ENCODE results near the gene ZBTB39.
"Not testable (repeated sequence)": the region's sequence is repeated elsewhere in the genome, so short reads cannot be mapped to it uniquely, and the experiment has no call there.

The ZBTB39 gene

DNA sequence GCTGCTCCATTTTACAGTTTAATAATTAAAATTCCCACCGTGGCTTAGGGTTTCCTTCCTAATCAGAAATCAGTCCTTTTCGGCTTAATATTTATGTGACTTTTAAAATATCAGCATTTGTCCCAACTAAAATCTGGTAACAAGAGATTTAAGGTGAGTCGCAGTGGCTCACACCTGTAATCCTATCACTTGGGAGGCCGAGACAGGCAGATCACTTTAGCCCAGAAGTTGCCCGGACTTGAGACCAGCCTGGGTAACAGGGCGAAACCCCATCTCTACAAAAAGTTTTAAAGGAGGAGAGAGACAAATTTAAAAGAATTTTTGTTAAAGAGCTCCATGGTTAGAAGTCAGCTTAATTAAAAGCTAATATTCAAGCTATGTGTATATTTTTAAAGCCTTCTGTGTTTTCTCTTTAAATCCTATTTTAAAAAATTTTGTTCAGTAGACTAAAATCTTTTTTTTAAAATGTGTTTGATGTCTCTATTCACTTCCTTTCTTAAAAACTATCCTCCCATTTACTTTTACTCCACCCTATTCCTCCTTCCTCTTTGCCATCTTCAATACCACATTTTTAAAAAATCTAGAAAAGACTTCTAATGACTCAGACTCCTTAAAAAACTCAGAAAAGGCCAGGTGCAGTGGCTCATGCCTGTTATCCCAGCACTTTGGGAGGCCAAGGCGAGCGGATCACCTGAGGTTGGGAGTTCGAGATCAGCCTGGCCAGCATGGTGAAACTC is 13.8 kb upstream of the ZBTB39 start:
- Histone ChIP-seq H2AFZ (ENCODE audit: low read length) (no peak overlapping the region), H3K79me2 (ENCODE audit: insufficient read depth, low read length) (no peaks in the 10 kb centered on the region), H3K9me2 (replicated peaks; ENCODE audit: low read depth, low read length) (no peaks in the 10 kb centered on the region), H3K4me3 (ENCODE audit: low read length, poor library complexity, severe bottlenecking) (no peak overlapping the region), H3K27me3 (ENCODE audit: insufficient read depth, low read length, poor library complexity, severe bottlenecking) (no peaks in the 10 kb centered on the region), H4K20me1 (ENCODE audit: insufficient read depth, low read length, poor library complexity, severe bottlenecking) (no peaks in the 10 kb centered on the region), H3F3A (ENCODE audit: low read depth) (no peaks in the 10 kb centered on the region), H3K4me1 (ENCODE audit: insufficient read depth, low read length, poor library complexity, severe bottlenecking) (peaks cover 3% of the 10 kb centered on the region), H3K4me2 (ENCODE audit: low read depth, low read length, poor library complexity, severe bottlenecking) (no peak overlapping the region), H3K36me3 (ENCODE audit: insufficient read depth, low read length) (no peaks in the 10 kb centered on the region), H3K9ac (ENCODE audit: low read depth, low read length, poor library complexity, severe bottlenecking) (no peak overlapping the region), H3K9me3 (ENCODE audit: insufficient read depth, low read depth, low read length) (no peaks in the 10 kb centered on the region)
- no peak for TF ChIP-seq EZH2phosphoT487 (IDR thresholded peaks at IDR 0.05; ENCODE audit: borderline replicate concordance)
- TF ChIP-seq CTCF (conservative IDR thresholded peaks at IDR 0.05; ENCODE audit: low read length) = no peak

DNA sequence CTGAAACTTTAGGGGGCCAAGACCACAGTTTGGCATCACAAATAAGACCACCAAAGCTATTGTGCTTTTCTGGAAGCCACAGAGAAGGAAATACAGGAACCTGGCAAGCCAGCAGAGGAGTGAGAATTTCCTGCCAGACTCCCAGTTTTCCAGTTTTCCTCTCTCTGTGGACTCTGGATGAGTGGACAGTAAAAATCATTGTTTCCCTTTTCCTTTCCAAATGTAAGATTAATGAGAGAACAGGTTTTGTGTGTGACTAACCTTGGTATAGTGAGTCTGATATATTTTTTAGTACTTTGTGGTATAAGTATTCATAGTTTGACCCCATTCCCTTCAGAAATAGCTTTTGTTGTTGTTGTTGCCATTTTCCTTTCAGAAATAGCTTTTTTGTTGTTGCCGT is 12.6 kb upstream of the ZBTB39 start:
- no peaks in the 10 kb centered on the region for H3K27me3 ChIP-seq (ENCODE audit: insufficient read depth, low read length, poor library complexity, severe bottlenecking)
- no peak overlapping the region for H3K4me2 ChIP-seq (ENCODE audit: low read depth, low read length, poor library complexity, severe bottlenecking)
- H3K9ac ChIP-seq (ENCODE audit: low read depth, low read length, poor library complexity, severe bottlenecking) = no peak overlapping the region
- no peaks in the 10 kb centered on the region for H4K20me1 ChIP-seq (ENCODE audit: insufficient read depth, low read length, poor library complexity, severe bottlenecking)
- H3K9me2 ChIP-seq (replicated peaks; ENCODE audit: low read depth, low read length) = no peaks in the 10 kb centered on the region
- no peaks in the 10 kb centered on the region for H3K9me3 ChIP-seq (ENCODE audit: insufficient read depth, low read depth, low read length)
- H3K4me1 ChIP-seq (ENCODE audit: insufficient read depth, low read length, poor library complexity, severe bottlenecking) = peaks cover 3% of the 10 kb centered on the region
- no peaks in the 10 kb centered on the region for H3K36me3 ChIP-seq (ENCODE audit: insufficient read depth, low read length)
- H3F3A ChIP-seq (ENCODE audit: low read depth) = no peaks in the 10 kb centered on the region
- no peak overlapping the region for H3K4me3 ChIP-seq (ENCODE audit: low read length, poor library complexity, severe bottlenecking)
- no peak overlapping the region for H2AFZ ChIP-seq (ENCODE audit: low read length)
- H3K79me2 ChIP-seq (ENCODE audit: insufficient read depth, low read length) = no peaks in the 10 kb centered on the region
- TF ChIP-seq EZH2phosphoT487 (IDR thresholded peaks at IDR 0.05; ENCODE audit: borderline replicate concordance) = no peak
- no peak for TF ChIP-seq CTCF (conservative IDR thresholded peaks at IDR 0.05; ENCODE audit: low read length)

DNA sequence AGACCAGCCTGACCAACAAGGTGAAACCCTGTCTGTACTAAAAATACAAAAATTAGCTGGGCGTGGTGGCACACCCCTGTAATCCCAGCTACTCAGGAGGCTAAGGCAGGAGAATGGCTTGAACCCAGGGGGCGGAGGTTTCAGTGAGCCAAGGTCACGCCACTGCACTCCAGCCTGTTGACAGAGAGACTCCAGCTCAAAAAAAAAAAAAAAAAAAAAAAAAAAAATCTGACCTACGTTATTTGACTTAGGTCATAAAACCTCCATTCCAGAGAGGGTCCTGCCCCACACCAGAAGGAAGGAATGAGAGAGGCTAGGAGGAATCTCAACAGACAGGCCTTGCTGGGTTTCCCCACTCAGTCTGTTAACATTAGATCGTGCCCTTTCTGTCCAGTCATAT is 12.0 kb upstream of the ZBTB39 start:
- not testable (repeated sequence) for H3F3A ChIP-seq (ENCODE audit: low read depth); H2AFZ ChIP-seq (ENCODE audit: low read length); H3K9me3 ChIP-seq (ENCODE audit: insufficient read depth, low read depth, low read length); H3K4me1 ChIP-seq (ENCODE audit: insufficient read depth, low read length, poor library complexity, severe bottlenecking); H3K36me3 ChIP-seq (ENCODE audit: insufficient read depth, low read length); H3K4me3 ChIP-seq (ENCODE audit: low read length, poor library complexity, severe bottlenecking); H3K27me3 ChIP-seq (ENCODE audit: insufficient read depth, low read length, poor library complexity, severe bottlenecking); H4K20me1 ChIP-seq (ENCODE audit: insufficient read depth, low read length, poor library complexity, severe bottlenecking); H3K9me2 ChIP-seq (replicated peaks; ENCODE audit: low read depth, low read length); H3K9ac ChIP-seq (ENCODE audit: low read depth, low read length, poor library complexity, severe bottlenecking); H3K4me2 ChIP-seq (ENCODE audit: low read depth, low read length, poor library complexity, severe bottlenecking); H3K79me2 ChIP-seq (ENCODE audit: insufficient read depth, low read length)

GRCh38 chr12:57016348-57016747 is 10.0 kb upstream of the ZBTB39 start, which contains the start of gene TAC3:
TSS of gene TAC3 (minus strand) at chr12:57016529. CDS start at chr12:57015797, 732 bp downstream.
- no peak for TF ChIP-seq EZH2phosphoT487 (IDR thresholded peaks at IDR 0.05; ENCODE audit: borderline replicate concordance)
- no peak for TF ChIP-seq CTCF (conservative IDR thresholded peaks at IDR 0.05; ENCODE audit: low read length)
- H3K27me3 ChIP-seq (ENCODE audit: insufficient read depth, low read length, poor library complexity, severe bottlenecking) = no peaks in the 10 kb centered on the region
- no peak within 1 kb of the TSS for H3K4me2 ChIP-seq (ENCODE audit: low read depth, low read length, poor library complexity, severe bottlenecking)
- H3K36me3 ChIP-seq (ENCODE audit: insufficient read depth, low read length) = no peaks in the 10 kb centered on the region
- H3K4me1 ChIP-seq (ENCODE audit: insufficient read depth, low read length, poor library complexity, severe bottlenecking) = peaks cover 3% of the 10 kb centered on the region
- no peak within 1 kb of the TSS for H3K9ac ChIP-seq (ENCODE audit: low read depth, low read length, poor library complexity, severe bottlenecking)
- no peaks in the 10 kb centered on the region for H4K20me1 ChIP-seq (ENCODE audit: insufficient read depth, low read length, poor library complexity, severe bottlenecking)
- no peaks in the 10 kb centered on the region for H3F3A ChIP-seq (ENCODE audit: low read depth)
- no peaks in the 10 kb centered on the region for H3K9me3 ChIP-seq (ENCODE audit: insufficient read depth, low read depth, low read length)
- H3K79me2 ChIP-seq (ENCODE audit: insufficient read depth, low read length) = no peaks in the 10 kb centered on the region
- H2AFZ ChIP-seq (ENCODE audit: low read length) = no peak within 1 kb of the TSS
- H3K9me2 ChIP-seq (replicated peaks; ENCODE audit: low read depth, low read length) = no peaks in the 10 kb centered on the region
- H3K4me3 ChIP-seq (ENCODE audit: low read length, poor library complexity, severe bottlenecking) = no peak within 1 kb of the TSS
